ENCODE results near the gene ITGA1.

The ITGA1 gene

DNA sequence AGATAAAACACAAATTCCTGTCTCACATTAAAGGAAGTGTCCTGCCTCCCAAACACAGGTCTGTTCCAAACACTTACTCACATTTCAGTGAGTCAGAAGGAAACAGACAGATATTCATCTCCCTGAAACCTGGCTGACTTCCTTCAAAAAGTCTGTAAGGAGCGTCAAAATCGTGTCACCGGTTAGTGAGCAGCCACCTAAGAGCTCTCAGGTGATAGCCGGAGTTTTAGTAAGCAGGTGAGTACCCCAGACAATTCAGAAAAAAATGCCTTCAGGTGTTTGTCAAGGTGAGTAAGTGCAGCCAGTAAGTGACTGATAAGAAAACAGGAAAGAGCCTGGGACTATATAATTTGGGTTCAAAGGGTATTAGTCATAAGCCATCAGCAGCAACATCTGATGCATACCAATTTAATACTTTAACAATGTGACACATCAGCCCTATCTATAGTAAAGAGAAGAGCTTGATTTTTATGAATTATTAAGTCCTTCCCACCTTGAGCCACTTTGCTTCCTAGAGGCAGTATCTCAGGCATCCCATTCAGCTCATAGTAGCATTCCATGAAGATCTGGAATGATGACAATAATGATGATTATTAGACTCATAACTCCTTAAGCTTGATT lies 200.1 kb downstream of the ITGA1 start:
- peak overlapping the region; percentile 93 for H3K4me2 ChIP-seq (ENCODE audit: low read length)
- H3K27ac ChIP-seq (ENCODE audit: low read length) = no peak overlapping the region
- H3K4me3 ChIP-seq (ENCODE audit: low read length) = peak overlapping the region; percentile 99; the same call in 1 of the 2 replicates
- H3K79me2 ChIP-seq (ENCODE audit: low read length) = peaks cover 15% of the 10 kb centered on the region
- no peaks in the 10 kb centered on the region for H3K9me3 ChIP-seq (ENCODE audit: insufficient read depth, low read length)
- no peaks in the 10 kb centered on the region for H4K20me1 ChIP-seq (ENCODE audit: insufficient read depth, low read length)
- H3K9ac ChIP-seq (ENCODE audit: low read length) = peak overlapping the region; percentile 87; the same call in 1 of the 2 replicates
- peaks cover 52% of the 10 kb centered on the region for H3K4me1 ChIP-seq (ENCODE audit: low read length)
- TF ChIP-seq, protein P1, sequence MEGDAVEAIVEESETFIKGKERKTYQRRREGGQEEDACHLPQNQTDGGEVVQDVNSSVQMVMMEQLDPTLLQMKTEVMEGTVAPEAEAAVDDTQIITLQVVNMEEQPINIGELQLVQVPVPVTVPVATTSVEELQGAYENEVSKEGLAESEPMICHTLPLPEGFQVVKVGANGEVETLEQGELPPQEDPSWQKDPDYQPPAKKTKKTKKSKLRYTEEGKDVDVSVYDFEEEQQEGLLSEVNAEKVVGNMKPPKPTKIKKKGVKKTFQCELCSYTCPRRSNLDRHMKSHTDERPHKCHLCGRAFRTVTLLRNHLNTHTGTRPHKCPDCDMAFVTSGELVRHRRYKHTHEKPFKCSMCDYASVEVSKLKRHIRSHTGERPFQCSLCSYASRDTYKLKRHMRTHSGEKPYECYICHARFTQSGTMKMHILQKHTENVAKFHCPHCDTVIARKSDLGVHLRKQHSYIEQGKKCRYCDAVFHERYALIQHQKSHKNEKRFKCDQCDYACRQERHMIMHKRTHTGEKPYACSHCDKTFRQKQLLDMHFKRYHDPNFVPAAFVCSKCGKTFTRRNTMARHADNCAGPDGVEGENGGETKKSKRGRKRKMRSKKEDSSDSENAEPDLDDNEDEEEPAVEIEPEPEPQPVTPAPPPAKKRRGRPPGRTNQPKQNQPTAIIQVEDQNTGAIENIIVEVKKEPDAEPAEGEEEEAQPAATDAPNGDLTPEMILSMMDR (IDR thresholded peaks at IDR 0.05; ENCODE audit: low read depth, low read length) = no peak
- TF ChIP-seq EZH2phosphoT487 (IDR thresholded peaks at IDR 0.05; ENCODE audit: low read depth) = no peak
- peaks cover 7% of the 10 kb centered on the region for H3K36me3 ChIP-seq (replicated peaks; ENCODE audit: low read depth, low read length)
- no peaks in the 10 kb centered on the region for H3K27me3 ChIP-seq (ENCODE audit: low read depth, low read length)
- no peak overlapping the region for H2AFZ ChIP-seq (ENCODE audit: low read depth, low read length)

GRCh38 chr5:52988335-52989024 lies 200.8 kb downstream of the ITGA1 start:
- no peak for TF ChIP-seq EZH2phosphoT487 (IDR thresholded peaks at IDR 0.05; ENCODE audit: low read depth)
- TF ChIP-seq, protein P1 (IDR thresholded peaks at IDR 0.05; ENCODE audit: low read depth, low read length) = no peak
- H3K9me3 ChIP-seq (ENCODE audit: insufficient read depth, low read length) = no peaks in the 10 kb centered on the region
- H3K9ac ChIP-seq (ENCODE audit: low read length) = peak overlapping the region; percentile 87
- peak overlapping the region; percentile 93 for H3K4me2 ChIP-seq (ENCODE audit: low read length)
- H3K79me2 ChIP-seq (ENCODE audit: low read length) = peaks cover 19% of the 10 kb centered on the region
- peaks cover 12% of the 10 kb centered on the region for H3K36me3 ChIP-seq (replicated peaks; ENCODE audit: low read depth, low read length)
- peak overlapping the region; percentile 53; the same call in 1 of the 2 replicates for H2AFZ ChIP-seq (ENCODE audit: low read depth, low read length)
- H3K27me3 ChIP-seq (ENCODE audit: low read depth, low read length) = no peaks in the 10 kb centered on the region
- no peaks in the 10 kb centered on the region for H4K20me1 ChIP-seq (ENCODE audit: insufficient read depth, low read length)
- H3K27ac ChIP-seq (ENCODE audit: low read length) = peak overlapping the region; percentile 55
- peak overlapping the region; percentile 99 for H3K4me3 ChIP-seq (ENCODE audit: low read length)
- peaks cover 49% of the 10 kb centered on the region for H3K4me1 ChIP-seq (ENCODE audit: low read length)

- Histone ChIP-seq H3K27ac (ENCODE audit: low read length) (peak within 1 kb of the TSS; percentile 55), H3K36me3 (replicated peaks; ENCODE audit: low read depth, low read length) (peaks cover 14% of the 10 kb centered on the region), H3K9ac (ENCODE audit: low read length) (peak within 1 kb of the TSS; percentile 87), H3K4me3 (ENCODE audit: low read length) (peak within 1 kb of the TSS; percentile 99), H2AFZ (ENCODE audit: low read depth, low read length) (peak within 1 kb of the TSS; percentile 53; the same call in 1 of the 2 replicates), H3K4me1 (ENCODE audit: low read length) (peaks cover 42% of the 10 kb centered on the region), H3K79me2 (ENCODE audit: low read length) (peaks cover 19% of the 10 kb centered on the region), H3K9me3 (ENCODE audit: insufficient read depth, low read length) (no peaks in the 10 kb centered on the region), H3K27me3 (ENCODE audit: low read depth, low read length) (no peaks in the 10 kb centered on the region), H4K20me1 (ENCODE audit: insufficient read depth, low read length) (no peaks in the 10 kb centered on the region), H3K4me2 (ENCODE audit: low read length) (peak within 1 kb of the TSS; percentile 93)
- TF ChIP-seq EZH2phosphoT487 (IDR thresholded peaks at IDR 0.05; ENCODE audit: low read depth) = no peak
- TF ChIP-seq, protein P1 (IDR thresholded peaks at IDR 0.05; ENCODE audit: low read depth, low read length) = no peak
These were observed 201.5 kb downstream of the ITGA1 start, which contains the start of gene ITGA2 for GRCh38 chr5:52989025-52989780. ITGA2 (plus strand) TSS chr5:52989352; CDS start chr5:52989469, 117 bp downstream.
